GM21825 (cell line): ENCODE measurements around the gene PRKX.
"Not testable (repeated sequence)": the region's sequence is repeated elsewhere in the genome, so short reads cannot be mapped to it uniquely, and the experiment has no call there.

Source experiments
- ATAC-seq: cut with Tn5 transposase; IDR thresholded peaks from one replicate; pipeline ENCODE4 v1.9.1; 2021; ENCODE audit warnings: mild to moderate bottlenecking, moderate library complexity; ENCODE audit not compliant: unreplicated experiment

The PRKX gene

DNA sequence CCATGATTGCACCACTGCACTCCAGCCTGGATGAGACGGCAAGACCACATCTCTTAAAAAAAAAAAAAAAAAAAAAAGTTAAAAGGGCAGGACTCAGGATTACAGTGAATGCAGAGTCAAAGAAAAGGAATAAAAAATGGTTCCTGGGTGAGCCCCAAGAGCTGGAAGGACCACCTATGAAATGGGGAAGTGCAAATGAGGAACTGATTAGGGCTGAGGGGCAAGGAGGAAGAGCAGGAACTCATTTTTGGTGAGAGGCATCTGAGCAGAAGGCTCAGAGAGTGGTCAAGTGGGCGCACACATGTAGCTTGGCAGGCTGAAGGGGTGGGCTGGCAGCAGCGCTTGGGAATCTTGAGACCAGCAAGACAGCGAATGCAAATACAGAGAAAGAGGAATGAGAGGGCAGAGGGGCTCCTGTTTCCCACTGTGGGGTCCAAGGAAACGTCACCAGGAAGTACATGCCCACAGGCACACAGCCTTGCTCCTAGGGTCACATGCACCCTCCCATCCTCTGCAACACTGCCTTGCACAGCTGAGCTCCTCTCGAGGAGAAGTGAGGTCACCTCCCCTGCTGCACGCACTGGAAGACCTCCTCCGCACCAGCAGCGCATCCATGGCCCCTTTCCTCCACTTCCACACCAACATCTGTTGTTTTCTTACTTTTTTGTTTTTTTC lies 49.7 kb downstream of the PRKX start:
- ATAC-seq: peak; percentile 54

DNA sequence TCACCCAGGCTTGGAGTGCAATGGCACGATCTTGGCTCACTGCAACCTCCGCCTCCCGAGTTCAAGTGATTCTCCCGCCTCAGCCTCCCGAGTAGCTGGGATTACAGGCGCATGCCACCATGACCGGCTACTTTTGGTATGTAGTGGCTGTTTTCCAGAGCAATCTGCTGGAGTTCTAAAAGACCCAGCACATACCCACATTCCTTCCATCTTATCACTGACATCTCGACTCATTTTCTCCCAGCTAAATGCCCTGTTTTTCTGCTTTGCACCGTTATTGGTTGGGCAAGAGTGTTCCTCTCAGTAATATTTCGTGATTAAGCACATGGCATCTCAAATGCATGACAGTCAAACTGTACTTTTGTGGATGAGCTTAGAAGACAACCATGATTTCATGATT lies 53.7 kb downstream of the PRKX start:
- ATAC-seq: no peak

DNA sequence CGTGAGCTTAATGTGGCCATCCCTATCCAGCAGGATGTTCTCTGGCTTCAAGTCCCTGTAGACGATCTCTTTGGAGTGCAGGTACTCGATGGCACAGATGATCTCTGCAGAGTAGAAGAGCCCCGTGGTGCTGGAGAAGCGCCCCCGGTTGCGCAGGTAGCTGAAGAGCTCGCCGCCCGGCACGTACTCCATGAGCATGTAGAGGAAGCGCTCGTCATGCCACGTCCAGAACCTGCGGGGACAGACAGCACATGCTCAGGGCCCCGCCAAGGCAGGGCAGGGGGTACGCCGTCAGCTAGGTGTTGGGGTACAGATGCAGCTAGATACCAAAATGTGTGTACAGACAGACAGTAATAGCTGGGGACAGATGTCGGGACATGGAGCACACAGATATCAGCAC lies 58.3 kb downstream of the PRKX start:
- ATAC-seq: no peak

DNA sequence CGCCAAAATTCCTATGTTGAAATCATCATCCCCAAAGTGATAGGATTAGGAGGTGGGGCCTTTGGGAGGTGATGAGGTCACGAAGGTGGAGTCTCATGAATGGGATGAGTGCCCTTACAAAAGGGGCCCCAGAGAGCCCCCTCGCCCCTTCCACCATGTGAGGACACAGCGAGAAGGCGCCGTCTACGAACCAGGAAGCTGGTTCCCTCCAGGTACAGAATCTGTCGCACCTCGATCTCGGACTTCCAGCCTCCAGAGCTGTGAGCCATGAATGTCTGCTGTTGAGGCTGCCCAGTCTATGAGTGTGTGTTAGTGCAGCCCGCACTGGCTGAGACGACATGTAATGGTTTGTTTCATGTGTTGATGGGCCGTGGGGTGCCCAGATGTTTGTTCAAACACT lies 60.3 kb downstream of the PRKX start:
- ATAC-seq: no peak

DNA sequence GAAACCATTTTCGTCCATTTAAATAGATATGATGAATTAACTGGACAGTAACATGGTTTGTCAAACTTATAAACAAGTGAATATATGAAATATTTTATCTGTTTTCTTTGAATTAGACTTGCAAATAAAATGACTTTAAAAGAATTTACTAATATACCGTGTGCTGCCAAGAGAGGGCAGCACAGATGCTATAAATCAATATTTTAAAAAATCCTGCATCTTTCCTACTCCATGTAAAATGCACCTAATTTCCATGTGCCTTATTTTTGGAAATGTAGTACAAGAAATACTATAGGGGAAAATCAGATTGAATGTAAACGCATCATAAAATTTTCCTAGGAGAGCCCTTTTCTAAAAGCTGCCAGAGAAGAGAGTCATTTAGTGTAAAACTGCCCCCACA lies 62.2 kb downstream of the PRKX start:
- no peak for ATAC-seq

DNA sequence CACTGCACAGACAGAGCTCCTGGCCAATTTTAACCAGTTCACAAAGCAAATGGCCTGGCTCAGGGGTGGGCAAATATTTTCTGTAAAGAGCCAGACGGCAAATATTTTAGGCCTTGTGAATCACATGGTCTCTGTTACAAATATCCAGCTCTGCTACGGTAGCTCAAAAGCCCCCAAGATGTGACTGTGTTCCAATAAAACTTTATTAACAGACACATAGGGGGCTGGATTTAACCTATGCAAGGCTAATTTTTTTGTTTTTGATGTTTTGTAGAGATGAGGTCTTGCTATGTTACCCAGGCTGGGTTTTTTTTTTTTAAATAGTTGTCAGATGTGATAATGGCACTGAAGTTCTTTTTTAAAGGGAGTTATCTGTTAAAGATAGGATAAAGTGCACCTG lies 65.4 kb downstream of the PRKX start:
- ATAC-seq: no peak

DNA sequence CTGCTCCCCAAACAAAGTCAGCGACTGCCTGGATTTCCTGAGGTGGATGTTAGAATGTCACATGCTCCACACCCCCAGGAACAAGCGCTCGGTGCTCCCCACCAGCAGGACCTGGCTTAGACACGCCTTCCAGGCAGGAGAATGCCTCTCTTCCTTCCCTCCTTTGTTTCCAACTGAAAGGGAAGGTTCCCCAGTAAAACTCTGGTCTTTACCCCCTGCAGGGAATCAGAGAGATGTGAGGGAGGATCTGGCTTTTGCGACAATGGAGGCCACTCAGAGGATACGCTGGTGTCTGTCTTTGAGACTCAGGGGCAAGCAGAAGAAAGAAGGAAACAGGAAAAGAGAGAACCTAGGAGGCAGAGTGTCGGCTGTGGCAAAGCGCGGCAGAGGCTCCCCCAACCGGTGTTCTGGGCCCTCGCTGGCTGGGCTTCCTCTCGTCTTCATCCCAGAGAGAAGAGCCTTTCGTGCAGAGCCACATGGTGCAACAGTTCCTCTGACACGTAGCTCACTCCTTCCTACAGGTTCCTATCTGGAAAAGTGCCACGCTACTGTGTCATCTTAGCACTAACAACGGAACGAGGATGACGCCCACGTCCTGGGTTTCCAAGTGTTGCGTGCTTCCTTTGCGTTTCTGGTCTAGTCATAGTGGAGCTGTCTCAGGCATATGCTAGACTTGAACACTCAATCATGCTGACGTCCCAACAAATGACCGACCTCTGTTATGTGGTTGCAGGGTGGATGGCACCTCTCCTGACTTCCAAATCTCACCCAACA lies 73.4 kb downstream of the PRKX start:
- not testable (repeated sequence) for ATAC-seq

DNA sequence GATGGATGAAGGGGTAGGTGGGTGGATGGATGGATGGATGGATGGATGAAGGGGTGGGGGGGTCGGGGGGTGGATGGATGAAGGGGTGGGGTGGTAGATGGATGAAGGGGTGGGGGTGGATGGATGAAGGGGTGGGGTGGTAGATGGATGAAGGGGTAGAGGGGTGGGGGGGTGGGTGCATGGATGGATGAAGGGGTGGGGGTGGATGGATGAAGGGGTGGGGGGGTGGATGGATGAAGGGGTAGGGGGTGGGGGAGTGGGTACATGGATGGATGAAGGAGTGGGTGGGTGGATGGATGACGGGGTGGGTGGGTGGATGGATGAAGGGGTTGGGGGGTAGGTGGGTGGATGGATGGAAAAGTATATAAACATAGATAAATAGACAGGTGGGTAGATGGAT lies 74.2 kb downstream of the PRKX start:
- no peak for ATAC-seq

DNA sequence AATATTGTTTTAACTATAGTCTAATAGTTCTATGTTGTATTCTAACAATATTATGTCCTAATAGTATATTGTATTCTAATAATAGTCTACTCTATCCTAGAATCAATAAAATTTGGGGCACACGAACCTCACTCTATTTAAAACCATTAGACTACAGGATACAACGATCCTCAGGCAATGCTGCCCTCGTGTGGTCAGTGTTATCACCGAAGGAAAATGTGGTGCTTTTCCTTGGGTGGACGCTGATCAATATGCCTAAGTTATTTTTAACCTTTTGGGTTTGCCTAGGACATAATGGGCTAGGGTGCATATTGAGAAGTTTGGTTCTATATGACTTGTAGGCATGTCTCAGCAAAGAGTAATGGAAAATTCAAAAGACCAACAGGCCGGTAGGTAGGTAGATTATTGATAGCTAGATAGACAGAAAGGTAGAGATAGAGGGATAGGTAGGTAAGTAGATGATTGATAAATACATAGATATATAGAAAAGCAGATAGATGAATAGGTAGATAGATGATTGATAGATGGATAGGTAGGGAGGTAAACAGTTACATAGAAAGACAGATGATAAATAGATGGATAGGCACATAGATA lies 75.1 kb downstream of the PRKX start:
- no peak for ATAC-seq

DNA sequence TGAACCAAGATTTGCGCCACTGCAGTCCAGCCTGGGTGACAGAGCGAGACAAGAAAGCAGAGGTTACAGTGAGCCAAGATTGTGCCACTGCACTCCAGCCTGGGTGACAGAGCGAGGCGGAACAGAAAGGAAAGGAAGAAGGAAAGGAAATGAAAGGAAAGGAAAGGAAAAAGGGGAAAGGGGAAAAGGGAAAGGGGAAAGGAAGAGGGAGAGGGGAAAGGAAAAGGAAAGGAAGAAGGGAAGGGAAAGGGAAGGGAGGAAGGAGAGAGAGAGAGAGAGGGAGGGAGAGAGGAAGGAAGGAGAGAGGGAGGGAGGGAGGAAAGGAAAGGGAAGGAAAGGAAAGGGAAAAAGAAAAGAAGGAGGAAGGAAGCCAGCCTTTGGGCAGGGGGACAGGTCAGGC lies 76.6 kb downstream of the PRKX start:
- ATAC-seq: no peak

DNA sequence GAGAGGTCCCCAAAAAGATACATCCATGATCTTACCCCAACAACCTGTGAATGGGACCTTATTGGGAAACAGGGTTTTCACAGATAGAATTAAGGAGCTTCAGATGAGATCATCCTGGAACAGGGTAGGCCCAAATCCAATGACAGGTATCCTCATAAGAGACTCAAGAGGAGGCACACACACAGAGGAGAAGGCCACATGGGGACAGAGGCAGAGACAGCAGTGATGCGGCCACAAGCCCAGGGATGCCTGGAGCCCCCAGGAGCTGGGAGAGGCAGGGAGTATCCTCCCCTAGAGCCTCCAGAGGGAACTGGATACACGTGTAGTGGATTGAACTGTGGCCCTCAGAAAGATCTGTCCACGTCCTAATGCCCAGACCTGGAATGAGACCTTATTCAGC lies 82.3 kb downstream of the PRKX start:
- ATAC-seq: no peak

DNA sequence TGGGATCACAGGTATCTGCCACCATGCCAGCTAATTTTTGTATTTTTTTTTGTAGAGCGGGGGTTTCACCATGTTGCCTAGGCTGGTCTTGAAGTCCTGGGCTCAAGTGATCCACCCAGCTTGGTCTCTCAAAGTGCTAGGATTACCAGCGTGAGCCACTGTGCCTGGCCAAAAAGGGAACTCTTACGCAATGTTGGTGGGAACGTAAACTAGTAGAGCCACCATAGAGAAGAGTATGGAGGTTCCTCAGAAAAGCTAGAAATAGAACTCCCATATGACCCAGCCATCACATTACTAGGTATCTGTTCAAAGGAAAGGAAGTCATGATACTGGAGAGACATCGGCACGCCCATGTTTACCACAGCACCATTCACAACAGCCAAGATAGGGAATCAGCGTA lies 85.9 kb downstream of the PRKX start:
- no peak for ATAC-seq

DNA sequence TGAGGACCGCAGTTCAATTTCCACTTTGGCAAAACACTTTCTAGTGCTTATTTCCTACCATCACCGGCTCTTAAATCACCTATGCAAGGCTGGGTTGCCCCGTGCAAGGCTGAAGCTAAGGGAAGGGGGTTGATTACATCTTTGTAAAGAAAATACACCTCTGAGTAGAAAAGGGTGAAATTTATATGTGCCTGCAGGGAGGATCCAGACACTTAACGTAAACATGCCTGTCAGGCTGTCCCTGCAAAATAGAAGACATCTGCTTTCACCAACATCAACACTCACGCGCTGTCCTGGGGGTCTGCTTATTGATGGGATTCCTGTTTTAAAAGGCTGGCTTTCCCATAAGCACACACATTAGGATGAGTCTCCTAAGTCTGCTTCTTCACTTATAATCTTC lies 92.0 kb downstream of the PRKX start:
- no peak for ATAC-seq

DNA sequence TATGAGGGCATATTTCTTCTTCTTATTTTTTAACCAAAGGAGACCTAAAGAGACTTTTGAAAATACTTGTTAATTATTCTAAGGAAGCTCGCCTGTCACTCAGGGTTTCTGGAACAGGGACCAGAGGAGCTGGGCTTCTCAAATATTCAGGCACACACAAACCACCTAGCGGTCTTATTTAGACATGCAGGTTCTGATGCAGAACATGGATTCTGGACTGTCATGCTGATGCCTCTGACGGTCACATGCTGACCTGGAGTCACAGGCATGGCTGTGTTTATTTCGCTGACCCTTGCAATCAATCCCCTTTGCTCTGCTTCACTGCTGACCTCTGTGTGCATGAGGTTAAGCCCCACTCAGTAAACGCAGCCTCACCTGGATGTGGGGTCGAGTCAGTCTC lies 101.7 kb downstream of the PRKX start:
- ATAC-seq: not testable (repeated sequence)

DNA sequence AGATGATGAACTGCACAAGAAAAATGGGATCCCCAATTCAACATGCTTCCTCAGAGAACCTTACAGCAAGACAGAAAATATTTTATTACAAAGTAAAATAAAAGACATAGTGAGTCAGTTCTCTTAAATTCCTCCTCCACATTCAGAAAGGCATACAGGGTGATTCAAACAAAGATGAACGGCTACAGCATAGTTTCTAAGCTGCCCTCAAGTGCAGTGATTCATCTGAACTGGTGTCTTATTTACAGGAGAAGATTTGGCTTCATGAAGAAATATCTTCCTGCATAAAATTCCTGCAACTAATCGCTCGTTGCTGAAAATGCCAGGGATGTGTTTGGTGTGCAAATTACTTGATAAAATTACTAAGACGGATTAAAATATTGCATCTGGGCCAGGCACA lies 103.6 kb downstream of the PRKX start:
- ATAC-seq: no peak

DNA sequence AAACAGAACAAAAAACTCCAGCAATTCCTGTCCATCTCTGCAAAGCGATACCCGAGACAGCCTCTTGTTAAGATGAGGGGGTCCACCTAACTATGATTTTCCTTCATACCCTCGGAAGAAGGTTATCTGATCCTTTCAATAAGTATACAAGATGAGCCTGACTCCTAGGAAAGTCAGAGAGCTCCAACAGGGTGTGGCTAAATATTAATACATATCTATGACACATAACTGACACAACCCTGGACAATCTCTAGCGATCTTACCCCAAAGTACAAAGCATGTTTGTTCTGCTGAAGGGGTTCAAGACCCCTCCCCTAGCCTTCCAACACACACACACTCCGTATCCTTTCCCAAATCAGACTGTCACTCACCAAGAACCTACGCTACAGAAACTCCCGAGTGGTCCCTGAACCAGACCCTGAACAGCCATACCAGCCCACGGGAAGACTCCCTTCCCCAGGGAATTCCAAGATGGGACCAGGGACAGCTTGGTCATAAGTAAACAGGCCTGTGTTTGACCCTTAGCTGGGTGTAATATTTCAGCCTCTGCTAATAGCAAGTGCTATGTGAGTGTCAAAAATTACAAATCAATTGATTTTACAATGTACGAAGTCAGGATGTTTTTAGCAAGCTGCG lies 110.3 kb downstream of the PRKX start:
- ATAC-seq: no peak

DNA sequence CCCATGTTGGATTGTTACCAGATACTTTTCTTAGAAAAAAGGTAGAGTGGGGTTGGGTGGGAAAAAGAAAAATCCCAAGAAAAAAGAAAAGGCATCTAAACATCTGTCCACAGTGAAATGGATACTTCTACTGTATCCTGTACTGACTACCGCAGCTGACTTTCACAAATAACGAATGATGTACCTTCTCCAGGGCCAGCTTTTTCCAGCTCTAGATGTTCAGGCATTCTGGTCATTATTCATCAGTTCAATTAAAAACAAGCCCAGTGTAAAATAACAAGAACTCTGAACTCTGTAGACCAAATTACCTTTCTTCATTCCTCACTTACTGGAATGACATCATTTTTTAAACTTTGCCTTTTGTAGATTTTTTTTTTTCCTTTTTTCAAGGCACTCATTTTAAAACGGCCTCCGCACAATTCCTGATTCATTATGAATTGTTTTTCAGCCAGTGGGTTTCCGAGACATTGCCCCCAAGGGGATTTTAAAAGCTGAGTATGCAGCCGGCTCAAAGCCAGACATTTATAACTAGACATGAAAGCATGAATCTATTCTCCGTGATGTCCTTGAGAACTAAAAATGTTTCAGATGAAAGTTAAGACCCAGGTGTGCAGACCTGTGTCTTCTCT lies 113.5 kb downstream of the PRKX start:
- ATAC-seq: no peak

DNA sequence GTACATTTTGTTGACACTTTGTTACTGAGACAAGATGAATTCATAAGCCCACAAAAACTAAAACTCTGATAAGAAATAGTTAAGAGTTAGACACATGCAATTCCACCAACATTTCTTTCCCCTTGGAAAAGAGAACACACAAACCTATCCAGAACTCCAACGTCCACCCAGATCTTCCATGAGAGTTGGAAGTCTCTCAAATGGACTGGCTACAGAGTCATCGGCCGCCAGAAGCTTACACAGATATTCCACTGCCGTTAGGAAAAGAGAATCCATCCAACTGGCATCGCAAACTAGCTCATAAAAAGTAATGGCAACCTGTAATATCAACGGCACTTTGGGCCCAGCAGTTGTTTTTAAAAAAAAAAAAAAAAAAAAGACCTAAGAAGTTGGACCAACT lies 114.7 kb downstream of the PRKX start:
- ATAC-seq: no peak

DNA sequence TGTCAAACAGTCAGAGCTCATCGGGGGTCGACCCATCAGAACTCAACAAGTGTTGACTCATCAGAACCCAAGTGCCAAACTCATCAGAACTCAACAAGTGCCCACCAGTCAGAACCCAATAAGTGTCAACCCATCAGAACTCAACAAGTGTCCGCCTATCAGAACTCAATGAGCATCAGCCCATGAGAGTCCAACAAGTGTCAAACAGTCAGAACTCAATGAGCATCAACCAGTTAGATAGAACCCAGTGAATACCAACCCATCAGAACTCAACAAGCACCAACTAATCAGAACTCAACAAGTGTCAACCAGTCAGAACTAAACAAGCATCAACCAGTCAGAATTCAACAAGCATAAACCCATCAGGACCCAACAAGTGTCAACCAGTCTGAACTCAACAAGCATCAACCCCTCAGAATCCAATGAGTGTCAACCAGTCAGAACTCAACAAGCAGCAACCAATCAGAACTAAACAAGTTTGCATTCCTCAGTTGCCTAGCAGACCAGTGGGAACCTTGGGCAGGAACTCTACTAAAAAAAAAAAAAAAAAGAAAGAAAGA lies 115.3 kb downstream of the PRKX start:
- no peak for ATAC-seq

DNA sequence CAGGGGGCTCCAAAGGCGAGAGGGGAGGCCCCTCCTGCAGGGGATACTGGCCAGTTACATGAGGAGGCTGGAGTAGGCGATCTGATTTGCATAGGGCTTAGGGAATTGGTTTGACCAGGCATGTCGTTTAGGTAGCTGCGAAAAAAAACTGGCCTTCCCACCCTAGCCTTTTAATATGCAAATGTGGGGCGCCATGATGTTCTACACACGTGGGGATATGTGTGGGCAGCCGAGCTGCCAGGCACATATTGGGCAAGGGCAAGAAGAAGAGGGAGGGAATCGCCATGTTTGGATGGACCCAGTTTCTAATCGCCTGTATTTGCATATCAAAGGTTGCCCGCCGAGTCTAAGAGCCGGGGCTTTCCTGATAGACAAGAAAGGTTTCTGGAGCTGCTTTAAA lies 121.3 kb downstream of the PRKX start:
- no peak for ATAC-seq

DNA sequence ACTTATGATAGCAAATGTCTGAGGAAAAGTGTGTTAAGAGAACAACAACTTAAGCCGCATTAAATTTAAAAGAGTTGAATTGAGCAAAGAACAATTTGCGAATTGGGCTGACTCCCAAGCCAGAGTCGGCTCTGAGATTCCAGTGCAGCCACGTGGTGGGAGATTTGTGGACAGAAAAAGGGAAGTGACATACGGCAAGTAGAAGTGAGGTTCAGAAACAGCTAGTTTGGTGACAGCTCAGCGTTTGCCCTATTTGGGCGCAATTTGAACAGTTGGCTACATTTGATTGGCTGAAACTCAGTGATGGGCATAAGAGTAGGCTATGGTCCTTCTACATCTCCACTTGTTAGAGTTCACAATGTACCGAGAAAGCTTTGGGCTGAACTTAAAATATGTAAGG lies 124.0 kb downstream of the PRKX start:
- ATAC-seq: no peak
